Mesendoderm (in vitro differentiated cells): ENCODE measurements around the gene OR9K2.

Source experiments
- DNase-seq: peaks from one replicate; pipeline ENCODE4 v3.0.0; 2013
- H2AK5ac ChIP-seq: 2 replicates; pipeline ENCODE4 v1.6.1; 2013; ENCODE audit warnings: low read length, inconsistent platforms
- H2BK120ac ChIP-seq: 2 replicates; pipeline ENCODE4 v1.6.1; 2013; ENCODE audit warnings: low read depth, mild to moderate bottlenecking, low read length, moderate library complexity, mixed read lengths
- H2BK15ac ChIP-seq: replicated peaks from 2 replicates; pipeline ENCODE4 v1.6.1; 2013; ENCODE audit warnings: low read depth, mild to moderate bottlenecking, moderate library complexity
- H2BK5ac ChIP-seq: 2 replicates; pipeline ENCODE4 v1.6.1; 2013; ENCODE audit warnings: low read length, inconsistent platforms
- H3K18ac ChIP-seq: 2 replicates; pipeline ENCODE4 v1.6.1; 2013; ENCODE audit warnings: mild to moderate bottlenecking, low read length, mixed read lengths
- H3K23ac ChIP-seq: one replicate; pipeline ENCODE4 v1.6.1; 2013; ENCODE audit warnings: low read length
- H3K27ac ChIP-seq: 2 replicates; pipeline ENCODE4 v1.5.1; 2013; ENCODE audit warnings: low read depth, mild to moderate bottlenecking, inconsistent platforms, low read length, moderate library complexity
- H3K27me3 ChIP-seq: 2 replicates; pipeline ENCODE4 v1.6.1; 2013; ENCODE audit warnings: low read length, control low read depth, mild to moderate bottlenecking, inconsistent platforms; ENCODE audit not compliant: insufficient read depth, poor library complexity
- H3K36me3 ChIP-seq: 2 replicates; pipeline ENCODE4 v1.6.1; 2013; ENCODE audit warnings: low read length, inconsistent platforms; ENCODE audit not compliant: control insufficient read depth, insufficient read depth
- H3K4ac ChIP-seq: one replicate; pipeline ENCODE4 v1.6.1; 2013; ENCODE audit warnings: low read depth, mild to moderate bottlenecking, low read length, moderate library complexity
- H3K4me1 ChIP-seq: 2 replicates; pipeline ENCODE4 v1.6.1; 2013; ENCODE audit warnings: low read depth, low read length, inconsistent platforms; ENCODE audit not compliant: control insufficient read depth
- H3K4me2 ChIP-seq: 2 replicates; pipeline ENCODE4 v1.6.1; 2013; ENCODE audit warnings: low read length
- H3K4me3 ChIP-seq: 2 replicates; pipeline ENCODE4 v1.5.1; 2013; ENCODE audit warnings: mild to moderate bottlenecking, low read length
- H3K56ac ChIP-seq: one replicate; pipeline ENCODE4 v1.6.1; 2013; ENCODE audit warnings: low read length
- H3K79me1 ChIP-seq: 2 replicates; pipeline ENCODE4 v1.6.1; 2013; ENCODE audit warnings: low read length, inconsistent platforms
- H3K79me2 ChIP-seq: 2 replicates; pipeline ENCODE4 v1.6.1; 2013; ENCODE audit warnings: mild to moderate bottlenecking, low read length; ENCODE audit not compliant: control insufficient read depth, insufficient read depth
- H3K9ac ChIP-seq: 2 replicates; pipeline ENCODE4 v1.6.1; 2013; ENCODE audit warnings: low read length, inconsistent platforms
- H4K5ac ChIP-seq: one replicate; pipeline ENCODE4 v1.6.1; 2013; ENCODE audit warnings: low read length
- H4K8ac ChIP-seq: one replicate; pipeline ENCODE4 v1.6.1; 2013; ENCODE audit warnings: low read depth, mild to moderate bottlenecking, control low read depth, low read length, moderate library complexity
- WGBS: extraction: QIAGEN DNeasy Blood & Tissue Kit; methylation state at CpG from one replicate; pipeline ENCODE4 v1.1.7; 2013; ENCODE audit warnings: low lambda C conversion rate, missing lambda C conversion rate; ENCODE audit not compliant: insufficient coverage; ENCODE audit errors: extremely low coverage; 5-methylcytosine and 5-hydroxymethylcytosine counted together

The OR9K2 gene

GRCh38 chr12:55172686-55173085, 46.5 kb downstream of the OR9K2 start:
- Histone ChIP-seq H3K79me2 (no peaks in the 10 kb centered on the region), H4K5ac (no peak overlapping the region), H3K18ac (no peak overlapping the region), H2BK5ac (no peak overlapping the region), H3K4me3 (no peak overlapping the region), H3K27me3 (no peaks in the 10 kb centered on the region), H3K4me1 (no peaks in the 10 kb centered on the region), H3K9ac (no peak overlapping the region), H3K4ac (no peak overlapping the region), H3K23ac (no peak overlapping the region), H3K79me1 (no peaks in the 10 kb centered on the region), H2AK5ac (no peak overlapping the region), H3K4me2 (no peak overlapping the region), H2BK15ac (no peak overlapping the region), H3K56ac (no peak overlapping the region), H3K27ac (no peak overlapping the region), H2BK120ac (no peak overlapping the region), H4K8ac (no peak overlapping the region), H3K36me3 (no peaks in the 10 kb centered on the region)
- WGBS = no CpG with 5 or more reads among the region's 1 CpG
- DNase-seq = no peak

GRCh38 chr12:55173456-55173855, 47.2 kb downstream of the OR9K2 start:
- no peak overlapping the region for H3K4ac ChIP-seq
- no peak overlapping the region for H4K8ac ChIP-seq
- no peak overlapping the region for H3K4me3 ChIP-seq
- no peak for DNase-seq
- H2BK15ac ChIP-seq = no peak overlapping the region
- H3K56ac ChIP-seq = no peak overlapping the region
- no peak overlapping the region for H3K9ac ChIP-seq
- H4K5ac ChIP-seq = no peak overlapping the region
- WGBS = no CpG with 5 or more reads among the region's 2 CpGs
- H3K27me3 ChIP-seq = no peaks in the 10 kb centered on the region
- H3K27ac ChIP-seq = no peak overlapping the region
- no peaks in the 10 kb centered on the region for H3K79me1 ChIP-seq
- H2BK120ac ChIP-seq = no peak overlapping the region
- H2AK5ac ChIP-seq = no peak overlapping the region
- H3K23ac ChIP-seq = no peak overlapping the region
- H3K79me2 ChIP-seq = no peaks in the 10 kb centered on the region
- H3K4me2 ChIP-seq = no peak overlapping the region
- no peak overlapping the region for H3K18ac ChIP-seq
- no peaks in the 10 kb centered on the region for H3K4me1 ChIP-seq
- no peaks in the 10 kb centered on the region for H3K36me3 ChIP-seq
- H2BK5ac ChIP-seq = no peak overlapping the region
